LNCaP clone FGC (cell line): ENCODE data around the gene SECISBP2.

ENCODE experiments used
- DNase-seq: peaks from one replicate; pipeline ENCODE4 v3.0.0-alpha.2; 2011; ENCODE audit warnings: low read depth
- H3K4me3 ChIP-seq: 2 replicates; pipeline ENCODE4 v1.5.1; 2011; ENCODE audit warnings: mild to moderate bottlenecking, low read depth, low read length, control low read depth
- CTCF ChIP-seq: IDR thresholded peaks from 2 replicates; pipeline ENCODE4 v1.5.1; 2012; ENCODE audit warnings: mild to moderate bottlenecking; ENCODE audit not compliant: control insufficient read depth, insufficient read depth; ENCODE audit errors: extremely low read depth

The SECISBP2 gene

GRCh38 chr9:89391585-89391984 is 73.3 kb downstream of the SECISBP2 start:
- no peak for TF ChIP-seq CTCF

GRCh38 chr9:89394412-89394811 is 76.1 kb downstream of the SECISBP2 start:
- no peak for TF ChIP-seq CTCF
- no peak overlapping the region for H3K4me3 ChIP-seq
- no peak for DNase-seq

More at GRCh38 chr9:89391585-89391984, 73.3 kb downstream of the SECISBP2 start:
- H3K4me3 ChIP-seq, result no peak overlapping the region
- no peak for DNase-seq

- H3K4me3 ChIP-seq, result no peak overlapping the region
- DNase-seq, result no peak
- TF ChIP-seq CTCF, result no peak
These were observed 77.8 kb downstream of the SECISBP2 start for GRCh38 chr9:89395931-89396710.

- TF ChIP-seq CTCF, result no peak
- DNase-seq, result no peak
- no peak overlapping the region for H3K4me3 ChIP-seq
These were observed 79.2 kb downstream of the SECISBP2 start for GRCh38 chr9:89397471-89397870.

- H3K4me3 ChIP-seq, result no peak overlapping the region
- DNase-seq, result no peak
- no peak for TF ChIP-seq CTCF
These were observed 80.3 kb downstream of the SECISBP2 start for GRCh38 chr9:89398621-89399020.

GRCh38 chr9:89400403-89401116 is 82.3 kb downstream of the SECISBP2 start:
- DNase-seq, result no peak
- no peak overlapping the region for H3K4me3 ChIP-seq
- no peak for TF ChIP-seq CTCF
